GM12878 (cell line): ENCODE measurements around the gene RGS6. TPM values are rescaled to one million over a fixed set of nuclear protein-coding genes. Genes with fewer than 3 reads are reported as not detected.

ENCODE experiments used
- ATAC-seq: fragments of 200-7000 bp; cut with Tn5 transposase; 3 replicates; pipeline ENCODE4 v1.9.1; 2020; ENCODE audit warnings: mild to moderate bottlenecking, moderate library complexity
- BruUV-seq: library from RNA; stranded (reverse); fragments of 400-500 nt; replicated peaks from 2 replicates; lab custom pipeline; 2021; lab: Mats Ljungman, UMichigan
- CTCF ChIA-PET: fragments of 300-600 bp; sonication (Branson Sonifier 250); formaldehyde crosslinking; extraction: SDS; loops from one replicate; lab custom pipeline; 2021; ENCODE audit warnings: inconsistent platforms; lab: Yijun Ruan, JAX
- POLR2A ChIA-PET: fragments of 350-600 bp; formaldehyde crosslinking; extraction: SDS; loops from one replicate; lab custom pipeline; 2021; ENCODE audit warnings: inconsistent platforms; lab: Charles Lee
- RAD21 ChIA-PET: fragments of 300-600 bp; sonication (Branson Sonifier 250); formaldehyde crosslinking; loops from one replicate; lab custom pipeline; 2023; ENCODE audit warnings: antibody characterized with exemption; ENCODE audit not compliant: unreplicated experiment; lab: Charles Lee
- SMC1A ChIA-PET: fragments of 300-600 bp; sonication (Branson Sonifier 250); formaldehyde crosslinking; loops from one replicate; lab custom pipeline; 2023; ENCODE audit not compliant: unreplicated experiment, uncharacterized antibody; lab: Charles Lee
- DNase-seq: peaks from one replicate; pipeline ENCODE4 v3.0.0-alpha.2; 2011; ENCODE audit warnings: low read depth, low spot score
- FAIRE-seq: peaks from 3 replicates; lab custom pipeline; 2011; peaks lifted over from hg19 to GRCh38; lab: Jason Lieb, UNC
- H2AFZ ChIP-seq: 2 replicates; pipeline ENCODE4 v1.6.0; 2011; ENCODE audit warnings: low read depth, low read length, control low read depth; ENCODE audit not compliant: control insufficient read depth
- H3K27ac ChIP-seq: 2 replicates; pipeline ENCODE4 v1.5.1; 2011; ENCODE audit warnings: control low read depth; ENCODE audit not compliant: control insufficient read depth, insufficient read depth
- H3K27me3 ChIP-seq, 2 experiments: replicated peaks in 1 of 2; 2 replicates each; pipeline versions ENCODE4 v1.6.0 to v1.6.1; 2011; ENCODE audit warnings: low read length in 1 of 2; ENCODE audit not compliant: control insufficient read depth in 2 of 2, insufficient read depth in 2 of 2
- H3K36me3 ChIP-seq, 2 experiments: 2 replicates each; pipeline ENCODE4 v1.5.1; 2011; ENCODE audit warnings: low read length in 1 of 2; ENCODE audit not compliant: control insufficient read depth in 2 of 2, insufficient read depth in 2 of 2
- H3K4me1 ChIP-seq: 2 replicates; pipeline ENCODE4 v1.6.1; 2011; ENCODE audit warnings: mild to moderate bottlenecking, low read length, moderate library complexity, mixed read lengths; ENCODE audit not compliant: control insufficient read depth, insufficient read depth
- H3K4me2 ChIP-seq: 2 replicates; pipeline ENCODE4 v1.6.0; 2011; ENCODE audit warnings: control low read depth; ENCODE audit not compliant: control insufficient read depth, insufficient read depth
- H3K4me3 ChIP-seq: fragments of 200-600 bp; sonication (generic); 2 replicates; pipeline ENCODE4 v1.5.1; 2016
- H3K79me2 ChIP-seq: 2 replicates; pipeline ENCODE4 v1.6.0; 2011; ENCODE audit warnings: low read length; ENCODE audit not compliant: control insufficient read depth, insufficient read depth
- H3K9ac ChIP-seq: 2 replicates; pipeline ENCODE4 v1.8.0; 2011; ENCODE audit warnings: low read length, control low read depth, mixed read lengths; ENCODE audit not compliant: control insufficient read depth, insufficient read depth
- H3K9me3 ChIP-seq: replicated peaks from 3 replicates; pipeline ENCODE4 v1.5.1; 2011; ENCODE audit warnings: mild to moderate bottlenecking, low read length; ENCODE audit not compliant: control insufficient read depth, insufficient read depth
- H4K20me1 ChIP-seq: 2 replicates; pipeline ENCODE4 v1.6.0; 2011; ENCODE audit not compliant: control insufficient read depth, insufficient read depth
- BACH1 ChIP-seq: fragments of 450-650 bp; IDR thresholded peaks from 2 replicates; pipeline ENCODE4 v1.6.1; 2017; ENCODE audit warnings: mild to moderate bottlenecking, borderline replicate concordance
- BCL11A ChIP-seq: IDR thresholded peaks from 2 replicates; pipeline ENCODE4 v1.6.1; 2011; ENCODE audit warnings: low read depth, low read length
- CHD1 ChIP-seq: IDR thresholded peaks from 2 replicates; pipeline ENCODE4 v1.6.1; 2012; ENCODE audit warnings: low read depth, low read length, improper control_type of control experiment
- E2F8 ChIP-seq: fragments of 450-650 bp; IDR thresholded peaks from 2 replicates; pipeline ENCODE4 v1.6.1; 2018; ENCODE audit warnings: mild to moderate bottlenecking, low read depth, moderate library complexity; ENCODE audit not compliant: partially characterized antibody
- ESRRA ChIP-seq: IDR thresholded peaks from 2 replicates; pipeline ENCODE4 v1.6.1; 2012; ENCODE audit warnings: mild to moderate bottlenecking, low read length, improper control_type of control experiment
- HCFC1 ChIP-seq: fragments of 150-350 bp; IDR thresholded peaks from 2 replicates; pipeline ENCODE4 v1.6.1; 2014; ENCODE audit warnings: low read length
- MYC ChIP-seq: IDR thresholded peaks from 2 replicates; pipeline ENCODE4 v1.6.1; 2011; ENCODE audit warnings: mild to moderate bottlenecking, low read length, moderate library complexity, inconsistent platforms; ENCODE audit not compliant: insufficient read depth, insufficient replicate concordance, insufficient read length, severe bottlenecking
- SIX5 ChIP-seq: IDR thresholded peaks from 2 replicates; pipeline ENCODE4 v1.6.1; 2011; ENCODE audit warnings: mild to moderate bottlenecking, low read depth, low read length, moderate library complexity; ENCODE audit not compliant: severe bottlenecking
- STAT1 ChIP-seq: fragments of 450-650 bp; conservative IDR thresholded peaks from 2 replicates; pipeline ENCODE4 v1.6.1; 2014; ENCODE audit warnings: antibody characterized with exemption, mild to moderate bottlenecking
- SUPT20H ChIP-seq: IDR thresholded peaks from 2 replicates; pipeline ENCODE4 v1.6.1; 2011; ENCODE audit warnings: low read depth, mild to moderate bottlenecking, low read length, moderate library complexity, borderline replicate concordance; ENCODE audit not compliant: control insufficient read depth
- YY1 ChIP-seq: IDR thresholded peaks from 2 replicates; pipeline ENCODE4 v1.6.1; 2011; ENCODE audit warnings: low read depth, mild to moderate bottlenecking, low read length
- ZNF217 ChIP-seq: fragments of 450-650 bp; IDR thresholded peaks from 2 replicates; pipeline ENCODE4 v1.6.1; 2017; ENCODE audit warnings: antibody characterized with exemption, mild to moderate bottlenecking
- WGBS: methylation state at CpG from one replicate; pipeline ENCODE4 v1.1.6; 2016; ENCODE audit warnings: low lambda C conversion rate; ENCODE audit not compliant: insufficient replicate concordance, insufficient coverage; ENCODE audit errors: missing lambda C conversion rate; 5-methylcytosine and 5-hydroxymethylcytosine counted together
- in situ Hi-C: fragments of 300-500 bp; cut with MboI; formaldehyde crosslinking; loops from 9 replicates; pipeline ENCODE4 v1.14.3; 2018; ENCODE audit warnings: mixed read lengths
- intact Hi-C: fragments of 100-400 bp; cut with micrococcal nuclease; formaldehyde crosslinking; loops from one replicate; pipeline ENCODE4 v1.14.2; 2022; ENCODE audit not compliant: unreplicated experiment
- polyA plus RNA-seq, 11 experiments: library from polyadenylated mRNA; depleted of rRNA in 4 of 11; unstranded in 6 of 11; stranded (reverse) in 5 of 11; fragments of >200 nt; fragmentation: Nextera tagmentation in 4 of 11; fragmentation: Illumina TruSeq in 1 of 11; extraction: Ambion mirVana in 4 of 11; extraction: Trizol in 1 of 11; gene quantifications; 1 replicate in 1 of 11; 2 replicates in 10 of 11; pipeline versions ENCODE4 v1.2.1 to v1.2.3, GENCODE V29; 2011 to 2016; ENCODE audit warnings: inconsistent platforms in 2 of 11, missing spikeins in 2 of 11, low read depth in 1 of 11
- total RNA-seq, 4 experiments: library from RNA; depleted of rRNA in 3 of 4; stranded (reverse); fragments of >200 nt in 3 of 4; fragmentation: Illumina TruSeq in 1 of 4; extraction: Trizol in 1 of 4; gene quantifications; 2 replicates each; pipeline versions ENCODE4 v1.2.1 to v1.2.3, GENCODE V29; 2013 to 2021
- TF ChIP-seq, protein P1 (sequence below): IDR thresholded peaks from 2 replicates; pipeline ENCODE4 v1.6.1; 2011; ENCODE audit warnings: borderline replicate concordance, low read depth, mild to moderate bottlenecking, moderate library complexity, mixed read lengths, low read length; ENCODE audit not compliant: insufficient read depth; ENCODE audit errors: extremely low read length
- TF ChIP-seq, protein P2 (sequence below): fragments of 450-650 bp; IDR thresholded peaks from 2 replicates; pipeline ENCODE4 v1.6.1; 2014; ENCODE audit warnings: mild to moderate bottlenecking

The RGS6 gene
- total and polyA plus RNA-seq, 10 of the 15 experiments (the other 5 are each of a cell fraction or from before 2014, with no cell fraction given) = 3.9 to 18.1 (median 12.4) TPM

DNA sequence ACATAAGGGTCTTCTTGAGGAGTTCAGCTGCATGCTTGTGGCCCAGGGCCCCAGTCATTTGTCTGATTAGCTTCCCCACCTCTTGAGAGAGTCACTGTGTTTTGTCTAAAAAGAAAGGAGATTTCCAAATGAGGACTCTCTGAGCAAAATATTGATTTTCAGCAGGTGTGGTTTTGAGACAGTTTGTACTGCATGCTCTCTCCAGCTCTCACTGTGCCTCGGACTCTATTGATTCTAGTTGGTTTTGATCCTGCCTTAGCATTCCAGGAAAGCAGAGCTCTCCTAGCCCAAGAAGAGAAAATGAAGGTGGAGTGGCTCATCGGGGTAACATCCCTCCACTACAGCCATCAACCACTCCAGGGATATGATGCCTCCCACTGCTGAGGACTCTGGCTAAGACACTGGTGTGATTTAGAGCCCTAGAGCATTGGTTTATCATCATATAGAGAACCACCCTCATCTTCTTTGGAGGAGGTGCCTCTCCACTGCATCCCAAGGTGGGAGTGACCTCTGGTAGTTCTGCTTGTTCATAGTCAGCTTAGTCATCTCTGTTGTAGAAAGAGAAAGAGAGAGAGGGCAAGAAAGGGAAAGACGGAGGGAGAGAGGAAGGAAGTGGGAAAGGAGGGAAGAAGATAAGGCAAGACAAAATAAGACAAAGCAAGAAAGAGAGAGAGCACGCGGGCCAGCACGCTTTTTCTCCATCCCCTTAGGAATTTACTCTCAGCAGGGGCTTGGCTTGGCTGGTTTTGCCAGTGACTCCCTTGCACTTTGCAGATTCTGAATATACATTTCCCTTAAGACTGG lies 596.0 kb downstream of the RGS6 start:
- FAIRE-seq = no peak
- 67% methylated on average over 6 of the region's 6 CpGs for WGBS

More for the DNA sequence above, 596.0 kb downstream of the RGS6 start:
- no peaks in the 10 kb centered on the region for H3K27me3 ChIP-seq
- ChIA-PET POLR2A (interaction anchor here (0.6 kb wide), 2 partner anchors 20 to 335 kb away, joined by 3 to 4 read pairs; no protein-coding TSS in a partner anchor), RAD21 (interaction anchor here (1.6 kb wide), 1 partner anchor 9 kb away, joined by 4 read pairs; no protein-coding TSS in a partner anchor), SMC1A (interaction anchor here (0.8 to 3.1 kb wide), 6 partner anchors 12 to 377 kb away, joined by 3 to 13 read pairs (median 3); no protein-coding TSS in a partner anchor), CTCF (interaction anchor here (0.6 to 1.6 kb wide), 7 partner anchors 10 to 421 kb away, joined by 3 to 4 read pairs (median 3); no protein-coding TSS in a partner anchor)
- H3K79me2 ChIP-seq = no peaks in the 10 kb centered on the region
- H3K9ac ChIP-seq = no peak overlapping the region
- H2AFZ ChIP-seq = no peak overlapping the region
- no TSS peak for BruUV-seq
- TF ChIP-seq BACH1 = no peak
- no peak for TF ChIP-seq HCFC1
- no peak for TF ChIP-seq SUPT20H
- no peak for TF ChIP-seq MYC
- TF ChIP-seq, protein P1, sequence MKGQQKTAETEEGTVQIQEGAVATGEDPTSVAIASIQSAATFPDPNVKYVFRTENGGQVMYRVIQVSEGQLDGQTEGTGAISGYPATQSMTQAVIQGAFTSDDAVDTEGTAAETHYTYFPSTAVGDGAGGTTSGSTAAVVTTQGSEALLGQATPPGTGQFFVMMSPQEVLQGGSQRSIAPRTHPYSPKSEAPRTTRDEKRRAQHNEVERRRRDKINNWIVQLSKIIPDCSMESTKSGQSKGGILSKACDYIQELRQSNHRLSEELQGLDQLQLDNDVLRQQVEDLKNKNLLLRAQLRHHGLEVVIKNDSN = no peak
- TF ChIP-seq E2F8 = no peak
- no peak for TF ChIP-seq CHD1
- TF ChIP-seq ZNF217 = no peak
- no peak for TF ChIP-seq YY1
- TF ChIP-seq, protein P2, sequence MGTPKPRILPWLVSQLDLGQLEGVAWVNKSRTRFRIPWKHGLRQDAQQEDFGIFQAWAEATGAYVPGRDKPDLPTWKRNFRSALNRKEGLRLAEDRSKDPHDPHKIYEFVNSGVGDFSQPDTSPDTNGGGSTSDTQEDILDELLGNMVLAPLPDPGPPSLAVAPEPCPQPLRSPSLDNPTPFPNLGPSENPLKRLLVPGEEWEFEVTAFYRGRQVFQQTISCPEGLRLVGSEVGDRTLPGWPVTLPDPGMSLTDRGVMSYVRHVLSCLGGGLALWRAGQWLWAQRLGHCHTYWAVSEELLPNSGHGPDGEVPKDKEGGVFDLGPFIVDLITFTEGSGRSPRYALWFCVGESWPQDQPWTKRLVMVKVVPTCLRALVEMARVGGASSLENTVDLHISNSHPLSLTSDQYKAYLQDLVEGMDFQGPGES = no peak
- TF ChIP-seq STAT1 = no peak
- no peak for TF ChIP-seq BCL11A
- TF ChIP-seq SIX5 = no peak
- no peak for TF ChIP-seq ESRRA
- ATAC-seq (no peak), DNase-seq (no peak)
- H3K36me3 ChIP-seq = no peaks in the 10 kb centered on the region
- no peaks in the 10 kb centered on the region for H4K20me1 ChIP-seq
- H3K9me3 ChIP-seq = peaks cover 9% of the 10 kb centered on the region
- H3K4me3 ChIP-seq = no peak overlapping the region
- no peak overlapping the region for H3K4me2 ChIP-seq
- H3K27ac ChIP-seq = no peak overlapping the region
- H3K4me1 ChIP-seq = peaks cover 5% of the 10 kb centered on the region
- intact Hi-C loops (no loop called here), in situ Hi-C loops (no loop called here)
